ENCODE results near the gene TPRA1.

The TPRA1 gene

DNA sequence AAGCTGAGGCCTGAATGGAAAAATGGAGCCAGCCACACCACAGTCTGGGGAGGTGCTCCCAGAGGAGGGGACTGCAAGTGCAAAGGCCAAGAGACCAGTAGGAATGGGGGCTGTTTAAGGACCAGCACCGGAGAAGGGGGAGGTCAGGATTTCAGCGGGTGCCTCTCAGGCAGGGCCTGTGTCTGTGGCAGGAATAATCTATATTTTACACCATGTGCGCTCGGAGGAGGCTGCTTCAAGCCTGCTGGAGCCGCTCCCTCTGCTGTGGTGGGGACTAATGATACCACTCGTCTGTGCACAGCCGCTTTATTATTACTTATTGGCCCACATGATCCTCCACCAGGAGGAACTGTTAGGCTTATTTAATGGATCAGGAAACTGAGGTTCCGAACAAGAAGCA is 45.3 kb downstream of the TPRA1 start:
- TF ChIP-seq, protein P1, sequence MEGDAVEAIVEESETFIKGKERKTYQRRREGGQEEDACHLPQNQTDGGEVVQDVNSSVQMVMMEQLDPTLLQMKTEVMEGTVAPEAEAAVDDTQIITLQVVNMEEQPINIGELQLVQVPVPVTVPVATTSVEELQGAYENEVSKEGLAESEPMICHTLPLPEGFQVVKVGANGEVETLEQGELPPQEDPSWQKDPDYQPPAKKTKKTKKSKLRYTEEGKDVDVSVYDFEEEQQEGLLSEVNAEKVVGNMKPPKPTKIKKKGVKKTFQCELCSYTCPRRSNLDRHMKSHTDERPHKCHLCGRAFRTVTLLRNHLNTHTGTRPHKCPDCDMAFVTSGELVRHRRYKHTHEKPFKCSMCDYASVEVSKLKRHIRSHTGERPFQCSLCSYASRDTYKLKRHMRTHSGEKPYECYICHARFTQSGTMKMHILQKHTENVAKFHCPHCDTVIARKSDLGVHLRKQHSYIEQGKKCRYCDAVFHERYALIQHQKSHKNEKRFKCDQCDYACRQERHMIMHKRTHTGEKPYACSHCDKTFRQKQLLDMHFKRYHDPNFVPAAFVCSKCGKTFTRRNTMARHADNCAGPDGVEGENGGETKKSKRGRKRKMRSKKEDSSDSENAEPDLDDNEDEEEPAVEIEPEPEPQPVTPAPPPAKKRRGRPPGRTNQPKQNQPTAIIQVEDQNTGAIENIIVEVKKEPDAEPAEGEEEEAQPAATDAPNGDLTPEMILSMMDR (IDR thresholded peaks at IDR 0.05), result no peak

DNA sequence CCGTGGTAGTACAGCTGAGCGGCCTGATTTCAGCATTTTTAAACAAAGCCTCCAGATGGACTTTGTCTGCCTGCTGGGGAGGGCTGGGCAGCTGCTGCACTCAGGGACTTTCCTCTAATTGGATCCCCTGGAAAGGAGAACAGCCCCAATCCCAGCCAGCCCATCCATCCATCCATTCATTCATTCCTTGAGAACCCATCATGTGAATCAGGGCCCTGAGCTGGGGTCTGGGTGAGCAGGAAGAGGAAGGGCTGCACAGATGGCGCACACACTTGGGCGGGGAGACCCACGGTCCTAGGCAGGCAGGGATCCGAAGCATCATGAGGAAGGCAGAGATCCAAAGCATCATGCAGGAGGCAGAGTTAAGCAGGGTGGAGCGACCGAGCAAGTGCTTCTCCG is 45.7 kb downstream of the TPRA1 start:
- TF ChIP-seq, protein P1 (IDR thresholded peaks at IDR 0.05), result no peak

- TF ChIP-seq, protein P1 (IDR thresholded peaks at IDR 0.05), result peak; percentile 87
Observed at GRCh38 chr3:127544192-127544802, 46.2 kb downstream of the TPRA1 start.

DNA sequence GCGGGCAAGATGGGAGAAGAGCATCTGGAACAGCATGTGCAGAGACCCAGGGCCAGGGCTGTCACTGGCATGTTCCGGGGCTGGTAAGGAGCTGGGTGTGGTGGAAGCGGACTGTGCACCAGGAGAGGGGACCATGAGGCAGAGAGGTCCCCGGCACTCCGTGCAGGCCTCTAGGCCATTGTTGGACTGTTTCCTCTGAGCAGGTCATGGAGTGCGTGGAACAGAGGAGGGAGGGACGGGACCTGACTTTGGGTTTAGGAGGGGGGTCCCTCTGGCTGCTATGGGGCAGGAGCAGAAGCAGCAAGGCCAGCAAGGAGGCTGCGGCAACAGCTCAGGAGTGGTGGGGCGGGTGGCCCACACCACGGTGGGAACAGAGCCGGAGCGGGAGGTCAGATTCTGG is 47.1 kb downstream of the TPRA1 start:
- TF ChIP-seq, protein P1 (IDR thresholded peaks at IDR 0.05), result no peak

DNA sequence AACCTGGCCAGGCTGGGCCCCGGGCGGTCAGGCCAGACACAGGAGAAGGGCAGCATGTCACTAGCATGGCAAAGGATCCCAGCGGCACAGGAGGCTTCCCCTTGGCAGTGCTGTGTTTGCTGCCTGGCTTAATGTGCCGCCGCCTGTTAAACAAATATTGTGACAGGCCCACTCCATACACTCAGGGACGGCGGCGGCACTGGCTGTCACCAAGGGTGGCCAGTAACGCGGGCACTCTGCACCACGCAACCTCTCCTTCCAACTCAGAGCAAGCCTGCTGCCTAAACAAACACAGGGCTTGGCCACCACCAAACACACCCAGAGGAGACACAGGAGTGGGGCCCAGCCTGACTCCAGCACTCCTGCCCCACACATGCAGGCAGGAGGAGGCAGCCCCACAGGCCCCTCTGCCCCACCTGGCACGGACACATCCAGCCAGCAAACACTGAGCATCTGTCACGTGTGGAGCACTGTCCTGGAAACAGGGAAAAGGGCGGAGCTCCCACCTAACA is 48.0 kb downstream of the TPRA1 start:
- TF ChIP-seq, protein P1 (IDR thresholded peaks at IDR 0.05), result no peak

DNA sequence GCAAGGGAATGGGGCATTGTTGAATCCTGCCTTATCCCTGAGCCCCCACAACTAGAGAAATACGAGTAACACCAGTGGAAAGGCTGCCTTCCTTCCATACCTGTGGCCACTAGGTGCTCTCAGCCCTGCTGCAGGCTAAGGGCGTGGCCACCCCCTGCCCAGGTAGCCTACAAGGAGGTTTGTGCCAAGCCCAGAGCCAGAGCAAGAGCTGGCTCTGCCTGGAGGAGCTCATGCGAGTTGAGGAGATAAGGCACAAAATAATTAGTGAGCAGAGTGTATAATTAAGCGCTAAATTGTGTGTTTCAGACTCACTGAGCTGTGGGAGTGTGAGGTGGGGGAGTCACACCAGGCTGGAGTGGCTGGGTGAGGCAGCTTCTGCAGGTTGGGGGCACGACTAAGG is 49.2 kb downstream of the TPRA1 start:
- TF ChIP-seq, protein P1 (IDR thresholded peaks at IDR 0.05), result no peak

GRCh38 chr3:127539366-127540060 is 51.0 kb downstream of the TPRA1 start:
- TF ChIP-seq, protein P1 (IDR thresholded peaks at IDR 0.05), result no peak
